NCI-H1436 treated with DMSO at 0.1 percent for 48 hours (cell line): ENCODE data around the gene TMPRSS12.
"Not testable (repeated sequence)": the region's sequence is repeated elsewhere in the genome, so short reads cannot be mapped to it uniquely, and the experiment has no call there.

Source experiments
- DNase-seq: peaks from one replicate; lab custom pipeline; 2025; lab: John Stamatoyannopoulos, UW

Gene TMPRSS12

GRCh38 chr12:50842637-50843493, at the start of gene TMPRSS12:
TMPRSS12 (plus strand) TSS chr12:50842926; CDS start chr12:50842965, 39 bp downstream.
- no peak for DNase-seq

GRCh38 chr12:50799908-50800307, 42.8 kb upstream of the TMPRSS12 start:
- DNase-seq, result no peak

GRCh38 chr12:50803230-50803875, 39.4 kb upstream of the TMPRSS12 start:
- no peak for DNase-seq

DNA sequence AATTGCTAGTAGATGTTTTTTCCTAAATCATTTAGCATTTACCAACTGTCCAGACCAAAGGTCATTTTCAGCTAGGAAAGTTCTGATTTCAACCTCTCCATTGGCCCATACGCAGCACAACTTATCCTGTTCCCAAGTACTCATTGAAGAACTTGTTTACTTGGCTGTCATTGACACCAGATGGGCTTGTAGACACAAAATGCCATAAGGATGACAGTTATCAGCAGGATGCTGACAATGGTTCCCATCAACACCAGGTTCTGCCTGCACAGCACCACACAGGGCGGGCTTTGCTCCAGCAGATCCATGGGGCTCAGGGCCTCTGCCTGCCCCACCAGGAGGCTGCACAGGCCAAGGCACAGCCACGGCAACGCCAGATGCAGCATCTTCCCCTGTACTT, 36.5 kb upstream of the TMPRSS12 start:
- no peak for DNase-seq

GRCh38 chr12:50809131-50809530, 33.6 kb upstream of the TMPRSS12 start:
- DNase-seq, result not testable (repeated sequence)

- DNase-seq, result not testable (repeated sequence)
These were observed 27.8 kb upstream of the TMPRSS12 start for GRCh38 chr12:50814921-50815320.

DNA sequence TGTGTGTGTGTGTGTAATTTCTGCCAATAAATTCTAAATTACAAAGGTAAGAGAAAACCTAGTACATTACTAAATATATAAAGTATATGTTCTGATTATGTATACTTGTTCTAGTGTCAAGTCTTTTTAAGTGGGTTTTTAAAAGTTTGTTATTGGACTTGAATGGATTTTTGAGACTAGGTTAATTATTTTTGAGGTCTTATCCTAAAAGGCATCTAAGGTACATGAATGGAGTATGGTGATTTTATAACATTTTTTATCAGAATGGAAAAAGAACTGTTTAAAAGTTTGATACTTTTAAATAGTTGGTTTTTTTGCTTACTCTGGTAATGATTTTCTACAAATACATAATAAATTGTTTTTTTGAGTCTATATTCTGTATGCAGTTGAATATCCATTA, 22.5 kb upstream of the TMPRSS12 start:
- DNase-seq, result no peak

GRCh38 chr12:50822082-50822481, 20.6 kb upstream of the TMPRSS12 start:
- DNase-seq, result no peak

GRCh38 chr12:50823724-50824123, 19.0 kb upstream of the TMPRSS12 start:
- not testable (repeated sequence) for DNase-seq

DNA sequence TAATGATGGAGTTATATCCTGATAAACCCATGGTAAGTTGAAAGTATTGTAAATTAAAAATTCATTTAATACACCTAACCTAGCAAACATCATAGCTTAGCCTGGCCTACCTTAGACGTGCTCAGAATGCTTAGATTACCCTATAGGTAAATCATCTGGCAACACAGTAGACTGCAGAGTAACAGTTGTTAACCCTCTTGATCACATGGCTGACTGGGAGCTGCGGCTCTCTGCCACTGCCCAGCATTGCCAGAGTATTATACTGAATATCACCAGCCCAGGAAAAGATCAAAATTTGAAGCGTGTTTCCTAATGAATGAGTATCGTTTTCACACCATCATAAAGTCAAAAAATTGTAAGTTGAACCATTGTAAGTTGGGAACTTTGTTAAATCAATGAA, 17.8 kb upstream of the TMPRSS12 start:
- DNase-seq, result no peak

DNA sequence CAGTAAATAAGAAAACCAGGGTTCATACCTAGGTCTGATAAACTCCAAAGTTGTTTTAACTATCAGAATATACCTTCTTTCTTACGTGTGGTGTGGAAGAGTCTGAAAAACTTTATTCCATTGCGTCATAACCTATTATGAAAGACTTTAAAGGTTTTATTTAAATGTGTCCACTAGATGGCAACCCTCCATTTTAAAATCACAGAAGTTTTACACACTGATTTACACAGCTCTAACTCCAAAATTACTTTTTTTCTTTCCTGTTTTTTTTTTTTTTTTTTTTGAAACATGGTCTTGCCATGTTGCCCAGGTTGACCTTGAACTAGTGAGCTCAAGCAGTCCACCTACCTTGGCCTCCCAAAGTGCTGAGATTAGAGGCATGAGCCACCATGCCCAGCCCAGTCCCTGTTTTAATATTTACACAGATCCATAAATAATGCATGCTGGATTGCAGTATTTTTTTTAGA, 17.3 kb upstream of the TMPRSS12 start:
- no peak for DNase-seq

DNA sequence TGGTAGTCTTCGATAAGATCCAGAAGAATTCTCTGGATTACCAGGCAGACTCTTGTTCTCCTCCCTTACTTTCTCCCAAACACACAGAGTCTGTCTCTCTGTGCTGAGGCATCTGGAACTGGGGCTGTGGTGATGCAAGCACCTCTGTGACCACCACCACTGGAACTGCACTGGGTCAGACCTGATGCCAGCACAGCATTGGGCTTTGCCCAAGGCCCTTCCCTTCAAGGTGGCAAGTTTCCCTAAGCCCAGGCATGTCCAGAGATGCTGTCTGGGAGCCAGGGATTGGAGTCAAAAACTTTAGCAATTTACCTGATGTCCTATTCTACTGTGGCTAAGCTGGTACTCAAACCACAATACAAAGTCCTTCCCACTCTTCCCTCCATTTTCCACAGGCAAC, 14.6 kb upstream of the TMPRSS12 start:
- DNase-seq, result no peak

GRCh38 chr12:50828886-50829285, 13.8 kb upstream of the TMPRSS12 start:
- no peak for DNase-seq

GRCh38 chr12:50833801-50834200, 8.9 kb upstream of the TMPRSS12 start:
- DNase-seq, result not testable (repeated sequence)

GRCh38 chr12:50839042-50839441, 3.7 kb upstream of the TMPRSS12 start:
- DNase-seq, result no peak

GRCh38 chr12:50840809-50841487, 1.8 kb upstream of the TMPRSS12 start:
- no peak for DNase-seq

DNA sequence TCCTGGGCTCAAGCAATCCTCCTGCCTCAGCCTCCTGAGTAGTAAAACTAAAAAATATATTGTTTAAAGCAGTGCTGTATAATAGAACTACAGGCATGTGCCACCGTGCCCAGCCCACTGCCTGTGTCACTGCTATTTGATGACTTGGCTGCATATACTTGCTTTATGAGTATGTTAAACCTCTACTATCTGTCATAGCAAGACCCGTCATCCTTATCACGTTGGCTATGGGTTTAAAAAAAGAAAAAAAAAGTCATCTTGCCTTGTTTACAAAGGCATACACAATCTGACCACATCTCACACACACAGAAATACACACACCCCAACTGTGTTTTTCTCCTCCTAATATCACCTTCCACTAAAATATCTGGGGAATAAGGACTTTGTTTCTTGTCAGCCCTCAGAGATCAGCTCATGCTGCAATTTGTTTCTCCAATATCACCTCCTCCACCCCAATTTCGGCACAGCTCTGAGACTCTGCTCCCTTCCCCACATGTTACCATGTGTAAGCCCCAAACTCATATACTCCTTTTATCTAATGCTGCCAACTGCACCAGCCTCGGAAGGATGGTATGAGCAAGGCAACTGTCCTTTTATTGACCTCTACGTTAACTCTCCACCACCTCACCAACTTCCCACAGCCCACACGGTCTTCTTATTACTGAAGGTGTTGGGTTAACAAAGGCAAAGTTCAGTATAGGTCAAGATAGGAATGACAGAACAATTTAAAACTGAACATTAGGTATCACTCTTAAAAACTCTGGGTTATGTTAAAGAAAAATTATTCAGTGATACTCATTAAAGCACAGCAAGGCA, 802 bp upstream of the TMPRSS12 start:
- DNase-seq, result no peak

DNA sequence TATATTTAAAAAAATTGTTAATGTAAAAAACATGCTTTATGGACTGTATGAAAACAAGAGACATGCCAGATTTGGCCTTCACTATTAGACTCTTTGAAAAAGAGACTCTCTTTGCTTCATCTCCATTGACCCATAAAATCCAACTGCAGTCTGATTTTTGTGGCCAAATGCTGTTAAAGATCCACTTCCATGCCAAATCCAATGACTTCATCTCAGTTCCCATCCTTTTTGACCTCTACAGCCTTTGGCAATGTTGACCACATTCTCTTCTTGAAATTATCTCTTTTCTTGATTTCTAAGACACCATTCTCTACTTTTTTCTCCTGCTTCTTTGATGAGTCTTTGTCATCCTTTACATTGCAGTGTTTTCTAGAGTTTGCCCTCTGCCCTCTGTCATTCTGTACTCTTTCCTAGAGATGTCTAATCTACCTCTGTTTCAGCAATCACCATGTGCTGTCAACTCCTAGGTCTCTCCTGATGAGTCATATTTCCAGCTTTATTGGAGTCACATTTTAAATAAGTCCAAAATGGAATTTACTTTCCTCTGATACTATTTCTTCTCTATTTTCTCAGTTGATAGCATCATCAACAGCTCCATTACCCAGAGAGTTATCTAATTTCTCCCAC, 2.4 kb downstream of the TMPRSS12 start:
- DNase-seq, result no peak

GRCh38 chr12:50848963-50849362, 6.2 kb downstream of the TMPRSS12 start:
- no peak for DNase-seq

GRCh38 chr12:50855218-50855617, 12.5 kb downstream of the TMPRSS12 start:
- not testable (repeated sequence) for DNase-seq

DNA sequence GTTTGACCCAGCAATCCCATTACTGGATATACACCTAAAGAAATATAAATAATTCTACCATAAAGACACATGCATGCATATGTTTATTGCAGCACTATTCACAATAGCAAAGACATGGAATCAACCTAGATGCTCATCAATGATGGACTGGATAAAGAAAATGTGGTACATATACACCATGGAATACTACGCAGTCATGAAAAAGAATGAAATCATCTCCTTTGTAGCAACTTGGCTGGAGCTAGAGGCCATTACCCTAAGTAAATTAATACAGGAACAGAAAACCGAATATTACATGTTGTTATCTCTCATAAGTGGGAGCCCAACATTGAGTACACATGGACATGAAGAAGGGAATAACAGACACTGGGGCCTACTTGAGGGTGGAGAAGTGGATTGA, 13.0 kb downstream of the TMPRSS12 start:
- not testable (repeated sequence) for DNase-seq
